Activated CD4-positive, alpha-beta T cell treated with anti-CD3 and anti-CD28 coated beads for 24 hours (primary cell): ENCODE data around the gene CDK6.

Experiments used
- DNase-seq, 2 donors: peaks; one replicate each; pipeline ENCODE4 v3.0.0-alpha.2; 2020; ENCODE audit warnings: low read depth in 2 of 2

Gene CDK6

GRCh38 chr7:92645114-92646061 lies 191.0 kb downstream of the CDK6 start:
- no peak for DNase-seq

GRCh38 chr7:92644406-92645113 lies 191.8 kb downstream of the CDK6 start:
- no peak for DNase-seq

- no peak for DNase-seq
Measured at GRCh38 chr7:92643821-92644220, 192.6 kb downstream of the CDK6 start.

GRCh38 chr7:92641921-92642511 lies 194.4 kb downstream of the CDK6 start:
- DNase-seq = peak; percentile 40 to 46

- DNase-seq = no peak
Measured at GRCh38 chr7:92639966-92640365, 196.4 kb downstream of the CDK6 start.

- DNase-seq = no peak
Measured at GRCh38 chr7:92639213-92639896, 197.0 kb downstream of the CDK6 start.

- DNase-seq = no peak
Measured at GRCh38 chr7:92636018-92636560, 200.3 kb downstream of the CDK6 start.

- no peak for DNase-seq
Measured at GRCh38 chr7:92635538-92635937, 200.8 kb downstream of the CDK6 start.

- peak in 1 of 2 donors; percentile 25 for DNase-seq
Measured at GRCh38 chr7:92634924-92635519, 201.4 kb downstream of the CDK6 start.

GRCh38 chr7:92634205-92634604 lies 202.2 kb downstream of the CDK6 start:
- no peak for DNase-seq

GRCh38 chr7:92633211-92633906 lies 203.0 kb downstream of the CDK6 start:
- no peak for DNase-seq

GRCh38 chr7:92632791-92633190 lies 203.6 kb downstream of the CDK6 start:
- DNase-seq = no peak

GRCh38 chr7:92631850-92632487 lies 204.4 kb downstream of the CDK6 start:
- no peak for DNase-seq

GRCh38 chr7:92631067-92631849 lies 205.1 kb downstream of the CDK6 start:
- DNase-seq = peak in 1 of 2 donors; percentile 49

- no peak for DNase-seq
Measured at GRCh38 chr7:92629779-92630178, 206.6 kb downstream of the CDK6 start.

- no peak for DNase-seq
Measured at GRCh38 chr7:92627956-92628355, 208.4 kb downstream of the CDK6 start.

GRCh38 chr7:92626281-92626809 lies 210.0 kb downstream of the CDK6 start:
- DNase-seq = no peak

GRCh38 chr7:92625617-92626016 lies 210.8 kb downstream of the CDK6 start:
- no peak for DNase-seq
